Measurements from ENCODE around the gene MRPL18.

DNA sequence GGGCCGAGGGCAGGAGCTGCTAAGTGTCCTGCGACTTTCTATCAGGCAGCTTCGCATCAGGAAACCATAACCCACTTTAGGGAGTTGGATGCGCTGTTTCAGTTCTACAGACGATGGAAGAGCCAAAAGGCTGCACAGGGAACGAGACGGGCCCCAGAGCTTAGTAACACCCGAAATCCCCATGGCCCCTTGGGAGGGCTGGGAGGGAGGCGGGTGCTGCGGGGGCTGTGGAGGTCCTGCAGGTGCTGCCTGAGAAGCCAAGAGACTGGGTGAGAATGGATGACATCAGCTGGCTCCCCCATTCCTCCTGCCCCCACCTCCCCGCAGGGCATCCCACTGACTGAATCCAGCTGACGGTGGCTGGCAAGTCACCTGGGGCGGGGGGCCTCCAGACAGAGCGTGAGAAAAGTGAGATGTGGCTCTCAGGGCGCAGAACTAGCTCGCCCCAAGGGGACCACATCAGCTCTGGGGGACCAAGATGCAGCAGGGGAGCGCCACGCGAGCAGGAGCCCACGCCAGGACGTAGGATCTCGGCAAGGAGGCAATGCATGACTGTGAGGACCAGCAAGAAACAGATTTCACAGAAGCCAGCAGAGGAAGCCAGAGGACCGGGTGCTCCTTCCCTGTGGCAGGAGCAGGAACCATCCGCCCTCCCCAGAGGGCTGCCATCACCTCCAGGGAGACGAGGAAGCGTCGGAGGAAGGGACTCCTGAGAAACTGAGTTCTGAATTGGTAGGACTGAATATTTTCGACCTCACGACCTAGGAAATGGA, 46.6 kb downstream of the MRPL18 start:
- TF ChIP-seq CTCF (IDR thresholded peaks at IDR 0.05; ENCODE audit: extremely low read depth in 1 of 2, insufficient read depth in 1 of 2, low read depth in 1 of 2, low read length in 2 of 2) (no peak), POLR2A (IDR thresholded peaks at IDR 0.05; ENCODE audit: low read depth, low read length) (no peak), POLR2AphosphoS5 (IDR thresholded peaks at IDR 0.05; ENCODE audit: insufficient read depth, low read depth, low read length) (no peak), EZH2 (IDR thresholded peaks at IDR 0.05; ENCODE audit: borderline replicate concordance, low read depth, low read length, severe bottlenecking) (no peak), MAX (IDR thresholded peaks at IDR 0.05; ENCODE audit: insufficient read depth, insufficient read length) (no peak), GATA2 (IDR thresholded peaks at IDR 0.05; ENCODE audit: insufficient read depth, insufficient read length, low read depth, low read length) (no peak), FOS (IDR thresholded peaks at IDR 0.05; ENCODE audit: borderline replicate concordance, insufficient read depth, low read length) (no peak)

Data from endothelial cell of umbilical vein (primary cell).